Measurements from ENCODE around the gene PLEKHH1.

DNA sequence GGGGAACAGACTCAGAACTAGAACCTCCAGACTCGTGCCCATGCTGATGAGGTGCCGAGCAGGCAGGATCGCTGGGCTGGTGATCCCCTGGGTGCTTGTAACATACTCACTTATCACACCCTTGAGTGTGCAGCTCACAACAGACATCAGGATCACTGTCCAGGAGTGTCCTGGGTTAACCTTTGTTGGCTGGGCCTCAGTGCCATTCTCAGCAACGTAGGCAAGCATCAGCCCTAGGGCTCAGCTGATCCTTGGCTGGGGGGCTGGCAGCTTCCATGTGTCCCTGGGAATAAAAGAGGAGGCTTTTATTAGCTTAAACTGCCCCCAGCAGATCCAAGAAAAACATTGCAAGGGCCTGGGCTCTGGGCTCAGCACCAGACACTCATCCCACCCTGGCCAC, 46.2 kb upstream of the PLEKHH1 start:
- TF ChIP-seq, protein P1, sequence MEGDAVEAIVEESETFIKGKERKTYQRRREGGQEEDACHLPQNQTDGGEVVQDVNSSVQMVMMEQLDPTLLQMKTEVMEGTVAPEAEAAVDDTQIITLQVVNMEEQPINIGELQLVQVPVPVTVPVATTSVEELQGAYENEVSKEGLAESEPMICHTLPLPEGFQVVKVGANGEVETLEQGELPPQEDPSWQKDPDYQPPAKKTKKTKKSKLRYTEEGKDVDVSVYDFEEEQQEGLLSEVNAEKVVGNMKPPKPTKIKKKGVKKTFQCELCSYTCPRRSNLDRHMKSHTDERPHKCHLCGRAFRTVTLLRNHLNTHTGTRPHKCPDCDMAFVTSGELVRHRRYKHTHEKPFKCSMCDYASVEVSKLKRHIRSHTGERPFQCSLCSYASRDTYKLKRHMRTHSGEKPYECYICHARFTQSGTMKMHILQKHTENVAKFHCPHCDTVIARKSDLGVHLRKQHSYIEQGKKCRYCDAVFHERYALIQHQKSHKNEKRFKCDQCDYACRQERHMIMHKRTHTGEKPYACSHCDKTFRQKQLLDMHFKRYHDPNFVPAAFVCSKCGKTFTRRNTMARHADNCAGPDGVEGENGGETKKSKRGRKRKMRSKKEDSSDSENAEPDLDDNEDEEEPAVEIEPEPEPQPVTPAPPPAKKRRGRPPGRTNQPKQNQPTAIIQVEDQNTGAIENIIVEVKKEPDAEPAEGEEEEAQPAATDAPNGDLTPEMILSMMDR (conservative IDR thresholded peaks at IDR 0.05 in 1 of 2, IDR thresholded peaks at IDR 0.05 in 1 of 2; ENCODE audit: extremely low read depth in 1 of 2, insufficient read depth in 1 of 2, low read depth in 1 of 2, low read length in 2 of 2): no peak
- TF ChIP-seq EZH2 (IDR thresholded peaks at IDR 0.05; ENCODE audit: borderline replicate concordance, low read length): no peak

Measured in mammary epithelial cell (primary cell).